K562 (cell line): ENCODE results near the gene ITGA3. TPM values are rescaled to one million over a fixed set of nuclear protein-coding genes. Genes with fewer than 3 reads are reported as not detected.

ENCODE experiments used
- BHLHE40 ChIP-seq: IDR thresholded peaks from 2 replicates; pipeline ENCODE4 v1.6.1; 2011; ENCODE audit warnings: low read length, improper control_type of control experiment
- CBX2 ChIP-seq: fragments of 200-600 bp; sonication (generic); IDR thresholded peaks from one replicate; pipeline ENCODE4 v1.6.1; 2012; ENCODE audit warnings: mild to moderate bottlenecking, low read length, inconsistent platforms; ENCODE audit not compliant: insufficient read depth, poor library complexity, severe bottlenecking
- CTBP1 ChIP-seq: fragments of 450-650 bp; IDR thresholded peaks from 2 replicates; pipeline ENCODE4 v1.6.1; 2016; ENCODE audit warnings: borderline replicate concordance
- EP400 ChIP-seq: fragments of 450-650 bp; IDR thresholded peaks from 2 replicates; pipeline ENCODE4 v1.6.1; 2017; ENCODE audit warnings: antibody characterized with exemption, mild to moderate bottlenecking, moderate library complexity
- HMGN3 ChIP-seq: IDR thresholded peaks from 2 replicates; pipeline ENCODE4 v1.6.1; 2011; ENCODE audit warnings: borderline replicate concordance, low read depth, mild to moderate bottlenecking, mixed read lengths, low read length; ENCODE audit not compliant: insufficient read length; ENCODE audit errors: extremely low read depth
- HNRNPK ChIP-seq: fragments of 200-400 bp; formaldehyde crosslinking; IDR thresholded peaks from one replicate; pipeline ENCODE4 v1.6.1; 2018; ENCODE audit warnings: mild to moderate bottlenecking, low read depth, low read length; ENCODE audit not compliant: poor library complexity, severe bottlenecking
- HNRNPUL1 ChIP-seq: fragments of 200-400 bp; formaldehyde crosslinking; IDR thresholded peaks from 2 replicates; pipeline ENCODE4 v1.6.1; 2017; ENCODE audit warnings: low read length
- MAFF ChIP-seq: IDR thresholded peaks from 2 replicates; pipeline ENCODE4 v1.6.1; 2012; ENCODE audit warnings: low read length, improper control_type of control experiment
- NCOA1 ChIP-seq: fragments of 450-650 bp; IDR thresholded peaks from 2 replicates; pipeline ENCODE4 v1.6.1; 2016; ENCODE audit warnings: low read depth
- NFXL1 ChIP-seq: fragments of 450-650 bp; formaldehyde crosslinking; IDR thresholded peaks from 2 replicates; pipeline ENCODE4 v1.4.0; 2021; ENCODE audit warnings: mild to moderate bottlenecking
- PTBP1 ChIP-seq: fragments of 200-400 bp; formaldehyde crosslinking; IDR thresholded peaks from 2 replicates; pipeline ENCODE4 v1.6.1; 2017; ENCODE audit warnings: low read depth, low read length
- RBM39 ChIP-seq: fragments of 200-400 bp; formaldehyde crosslinking; optimal IDR thresholded peaks from 2 replicates; pipeline ENCODE3; 2018; ENCODE audit warnings: low read depth, low read length
- TAL1 ChIP-seq: fragments of 450-650 bp; IDR thresholded peaks from 2 replicates; pipeline ENCODE4 v1.6.1; 2016; ENCODE audit warnings: mild to moderate bottlenecking
- TCFL5 ChIP-seq: fragments of 250-450 bp; sonication (Bioruptor Pico); conservative IDR thresholded peaks from 2 replicates; pipeline ENCODE4 v1.6.1; 2021; ENCODE audit warnings: mild to moderate bottlenecking, moderate library complexity, matching md5 sums
- USF2 ChIP-seq: sonication (generic); formaldehyde crosslinking; IDR thresholded peaks from 2 replicates; pipeline ENCODE4 v1.5.0; 2020; ENCODE audit warnings: missing genetic modification reagents
- ZFX ChIP-seq: sonication (generic); formaldehyde crosslinking; IDR thresholded peaks from 2 replicates; pipeline ENCODE4 v1.8.0; 2022; ENCODE audit warnings: mild to moderate bottlenecking, missing genetic modification reagents, moderate library complexity
- ZNF274 ChIP-seq: IDR thresholded peaks from 2 replicates; pipeline ENCODE4 v1.6.1; 2011; ENCODE audit warnings: low read depth, mild to moderate bottlenecking, low read length, moderate library complexity, borderline replicate concordance
- ZNF511 ChIP-seq: sonication (generic); formaldehyde crosslinking; IDR thresholded peaks from 2 replicates; pipeline ENCODE4 v1.8.0; 2022; ENCODE audit warnings: mild to moderate bottlenecking, missing genetic modification reagents
- ZNF644 ChIP-seq: fragments of 200-800 bp; sonication (Bioruptor generic); IDR thresholded peaks from 2 replicates; pipeline ENCODE4 v1.6.1; 2016; ENCODE audit warnings: low read depth, missing genetic modification characterization, missing compliant biosample characterization
- polyA plus RNA-seq, 8 experiments: library from polyadenylated mRNA; depleted of rRNA in 4 of 8; stranded (reverse) in 5 of 8; unstranded in 3 of 8; fragments of >200 nt; fragmentation: Nextera tagmentation in 2 of 8; fragmentation: Illumina TruSeq in 1 of 8; extraction: Ambion mirVana in 2 of 8; extraction: Trizol in 1 of 8; gene quantifications; 2 replicates each; pipeline versions ENCODE4 v1.2.1 to v1.2.3, GENCODE V29; 2011 to 2014; ENCODE audit warnings: inconsistent platforms in 1 of 8, missing spikeins in 1 of 8
- total RNA-seq, 7 experiments: library from RNA; depleted of rRNA in 6 of 7; stranded (reverse); fragments of >200 nt in 6 of 7; fragmentation: Illumina TruSeq in 2 of 7; extraction: Trizol in 2 of 7; gene quantifications; 2 replicates each; pipeline versions ENCODE4 v1.2.1 to v1.2.3, GENCODE V29; 2011 to 2021; ENCODE audit warnings: low replicate concordance in 1 of 7
- TF ChIP-seq, protein P1 (sequence below): sonication (generic); formaldehyde crosslinking; IDR thresholded peaks from 2 replicates; pipeline ENCODE4 v1.8.0; 2022; ENCODE audit warnings: mild to moderate bottlenecking, low read depth, missing genetic modification reagents
- TF ChIP-seq, protein P2 (sequence below): fragments of 250-450 bp; sonication (Bioruptor Pico); IDR thresholded peaks from 2 replicates; pipeline ENCODE4 v1.4.0; 2020; ENCODE audit warnings: mild to moderate bottlenecking, moderate library complexity

The ITGA3 gene
- total and polyA plus RNA-seq, 9 of the 15 experiments (the other 6 are each of a cell fraction or from before 2014, with no cell fraction given), result 0.03 to 0.75 (median 0.14) TPM; not detected in 2

GRCh38 chr17:50117202-50118051 is 61.5 kb downstream of the ITGA3 start (continued):
- TF ChIP-seq, protein P1, sequence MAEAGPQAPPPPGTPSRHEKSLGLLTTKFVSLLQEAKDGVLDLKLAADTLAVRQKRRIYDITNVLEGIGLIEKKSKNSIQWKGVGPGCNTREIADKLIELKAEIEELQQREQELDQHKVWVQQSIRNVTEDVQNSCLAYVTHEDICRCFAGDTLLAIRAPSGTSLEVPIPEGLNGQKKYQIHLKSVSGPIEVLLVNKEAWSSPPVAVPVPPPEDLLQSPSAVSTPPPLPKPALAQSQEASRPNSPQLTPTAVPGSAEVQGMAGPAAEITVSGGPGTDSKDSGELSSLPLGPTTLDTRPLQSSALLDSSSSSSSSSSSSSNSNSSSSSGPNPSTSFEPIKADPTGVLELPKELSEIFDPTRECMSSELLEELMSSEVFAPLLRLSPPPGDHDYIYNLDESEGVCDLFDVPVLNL (CRISPR knock-in tag), result no peak
- TF ChIP-seq, protein P2, sequence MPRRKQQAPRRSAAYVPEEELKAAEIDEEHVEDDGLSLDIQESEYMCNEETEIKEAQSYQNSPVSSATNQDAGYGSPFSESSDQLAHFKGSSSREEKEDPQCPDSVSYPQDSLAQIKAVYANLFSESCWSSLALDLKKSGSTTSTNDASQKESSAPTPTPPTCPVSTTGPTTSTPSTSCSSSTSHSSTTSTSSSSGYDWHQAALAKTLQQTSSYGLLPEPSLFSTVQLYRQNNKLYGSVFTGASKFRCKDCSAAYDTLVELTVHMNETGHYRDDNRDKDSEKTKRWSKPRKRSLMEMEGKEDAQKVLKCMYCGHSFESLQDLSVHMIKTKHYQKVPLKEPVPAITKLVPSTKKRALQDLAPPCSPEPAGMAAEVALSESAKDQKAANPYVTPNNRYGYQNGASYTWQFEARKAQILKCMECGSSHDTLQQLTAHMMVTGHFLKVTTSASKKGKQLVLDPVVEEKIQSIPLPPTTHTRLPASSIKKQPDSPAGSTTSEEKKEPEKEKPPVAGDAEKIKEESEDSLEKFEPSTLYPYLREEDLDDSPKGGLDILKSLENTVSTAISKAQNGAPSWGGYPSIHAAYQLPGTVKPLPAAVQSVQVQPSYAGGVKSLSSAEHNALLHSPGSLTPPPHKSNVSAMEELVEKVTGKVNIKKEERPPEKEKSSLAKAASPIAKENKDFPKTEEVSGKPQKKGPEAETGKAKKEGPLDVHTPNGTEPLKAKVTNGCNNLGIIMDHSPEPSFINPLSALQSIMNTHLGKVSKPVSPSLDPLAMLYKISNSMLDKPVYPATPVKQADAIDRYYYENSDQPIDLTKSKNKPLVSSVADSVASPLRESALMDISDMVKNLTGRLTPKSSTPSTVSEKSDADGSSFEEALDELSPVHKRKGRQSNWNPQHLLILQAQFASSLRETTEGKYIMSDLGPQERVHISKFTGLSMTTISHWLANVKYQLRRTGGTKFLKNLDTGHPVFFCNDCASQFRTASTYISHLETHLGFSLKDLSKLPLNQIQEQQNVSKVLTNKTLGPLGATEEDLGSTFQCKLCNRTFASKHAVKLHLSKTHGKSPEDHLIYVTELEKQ (CRISPR knock-in tag), result no peak
- TF ChIP-seq TAL1, result no peak
- no peak for TF ChIP-seq MAFF
- no peak for TF ChIP-seq EP400
- TF ChIP-seq CBX2, result no peak
- TF ChIP-seq BHLHE40, result peak; percentile 46; the same call in 1 of the 2 replicates
- no peak for TF ChIP-seq ZNF274
- TF ChIP-seq HMGN3, result peak; percentile 47
- TF ChIP-seq USF2 (CRISPR knock-in tag), result no peak
- TF ChIP-seq NCOA1, result no peak
- TF ChIP-seq NFXL1 (CRISPR knock-in tag), result no peak
- TF ChIP-seq PTBP1, result no peak
- TF ChIP-seq CTBP1, result peak; percentile 94
- peak; percentile 53 for TF ChIP-seq ZNF511 (CRISPR knock-in tag)
- TF ChIP-seq RBM39, result no peak
- no peak for TF ChIP-seq HNRNPK
- TF ChIP-seq TCFL5 (CRISPR knock-in tag), result no peak
- TF ChIP-seq ZFX (CRISPR knock-in tag), result no peak
- TF ChIP-seq ZNF644, result no peak
- TF ChIP-seq HNRNPUL1, result no peak
